SK-N-SH treated with all-trans-retinoic acid at 6 μM for 48 hours (cell line): ENCODE results near the gene UGT1A3.

Experiments used
- RARB ChIP-seq: fragments of 250-450 bp; sonication (Bioruptor Pico); IDR thresholded peaks from 2 replicates; pipeline ENCODE4 v1.8.0; 2021; ENCODE audit warnings: mild to moderate bottlenecking, moderate library complexity
- ZC3H10 ChIP-seq: fragments of 250-450 bp; sonication (Bioruptor Pico); IDR thresholded peaks from 2 replicates; pipeline ENCODE4 v1.5.1; 2021; ENCODE audit warnings: mild to moderate bottlenecking, moderate library complexity
- TF ChIP-seq, protein P1 (sequence below): fragments of 250-450 bp; sonication (Bioruptor Pico); IDR thresholded peaks from 2 replicates; pipeline ENCODE4 v1.8.0; 2020; ENCODE audit warnings: mild to moderate bottlenecking, moderate library complexity, borderline replicate concordance
- TF ChIP-seq, protein P2 (sequence below): fragments of 250-450 bp; sonication (Bioruptor Pico); IDR thresholded peaks from 2 replicates; pipeline ENCODE4 v1.5.0; 2020; ENCODE audit warnings: mild to moderate bottlenecking, moderate library complexity

DNA sequence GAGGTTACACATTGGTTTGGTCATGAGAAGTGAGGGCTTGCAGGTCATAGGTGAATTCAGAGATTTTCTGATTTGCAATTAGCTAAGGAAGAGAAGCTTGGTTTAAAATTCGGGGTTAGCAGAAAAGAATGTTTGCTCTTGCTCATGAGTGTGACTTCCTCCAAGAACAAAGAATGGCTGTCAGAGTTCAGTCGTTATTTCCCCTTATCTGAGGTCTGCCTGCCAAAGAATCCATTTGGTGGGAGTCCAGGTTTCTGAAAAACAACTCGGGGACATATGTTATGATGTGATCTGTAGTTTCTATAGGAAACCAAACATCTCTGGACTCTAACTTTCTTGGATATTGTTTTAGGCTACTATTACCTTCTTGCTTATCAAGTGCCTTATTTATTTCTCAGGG lies 39.3 kb upstream of the UGT1A3 start:
- TF ChIP-seq, protein P1, sequence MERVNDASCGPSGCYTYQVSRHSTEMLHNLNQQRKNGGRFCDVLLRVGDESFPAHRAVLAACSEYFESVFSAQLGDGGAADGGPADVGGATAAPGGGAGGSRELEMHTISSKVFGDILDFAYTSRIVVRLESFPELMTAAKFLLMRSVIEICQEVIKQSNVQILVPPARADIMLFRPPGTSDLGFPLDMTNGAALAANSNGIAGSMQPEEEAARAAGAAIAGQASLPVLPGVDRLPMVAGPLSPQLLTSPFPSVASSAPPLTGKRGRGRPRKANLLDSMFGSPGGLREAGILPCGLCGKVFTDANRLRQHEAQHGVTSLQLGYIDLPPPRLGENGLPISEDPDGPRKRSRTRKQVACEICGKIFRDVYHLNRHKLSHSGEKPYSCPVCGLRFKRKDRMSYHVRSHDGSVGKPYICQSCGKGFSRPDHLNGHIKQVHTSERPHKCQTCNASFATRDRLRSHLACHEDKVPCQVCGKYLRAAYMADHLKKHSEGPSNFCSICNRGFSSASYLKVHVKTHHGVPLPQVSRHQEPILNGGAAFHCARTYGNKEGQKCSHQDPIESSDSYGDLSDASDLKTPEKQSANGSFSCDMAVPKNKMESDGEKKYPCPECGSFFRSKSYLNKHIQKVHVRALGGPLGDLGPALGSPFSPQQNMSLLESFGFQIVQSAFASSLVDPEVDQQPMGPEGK (CRISPR knock-in tag): no peak
- TF ChIP-seq RARB (CRISPR knock-in tag) (no peak), ZC3H10 (CRISPR knock-in tag) (no peak)
- TF ChIP-seq, protein P2, sequence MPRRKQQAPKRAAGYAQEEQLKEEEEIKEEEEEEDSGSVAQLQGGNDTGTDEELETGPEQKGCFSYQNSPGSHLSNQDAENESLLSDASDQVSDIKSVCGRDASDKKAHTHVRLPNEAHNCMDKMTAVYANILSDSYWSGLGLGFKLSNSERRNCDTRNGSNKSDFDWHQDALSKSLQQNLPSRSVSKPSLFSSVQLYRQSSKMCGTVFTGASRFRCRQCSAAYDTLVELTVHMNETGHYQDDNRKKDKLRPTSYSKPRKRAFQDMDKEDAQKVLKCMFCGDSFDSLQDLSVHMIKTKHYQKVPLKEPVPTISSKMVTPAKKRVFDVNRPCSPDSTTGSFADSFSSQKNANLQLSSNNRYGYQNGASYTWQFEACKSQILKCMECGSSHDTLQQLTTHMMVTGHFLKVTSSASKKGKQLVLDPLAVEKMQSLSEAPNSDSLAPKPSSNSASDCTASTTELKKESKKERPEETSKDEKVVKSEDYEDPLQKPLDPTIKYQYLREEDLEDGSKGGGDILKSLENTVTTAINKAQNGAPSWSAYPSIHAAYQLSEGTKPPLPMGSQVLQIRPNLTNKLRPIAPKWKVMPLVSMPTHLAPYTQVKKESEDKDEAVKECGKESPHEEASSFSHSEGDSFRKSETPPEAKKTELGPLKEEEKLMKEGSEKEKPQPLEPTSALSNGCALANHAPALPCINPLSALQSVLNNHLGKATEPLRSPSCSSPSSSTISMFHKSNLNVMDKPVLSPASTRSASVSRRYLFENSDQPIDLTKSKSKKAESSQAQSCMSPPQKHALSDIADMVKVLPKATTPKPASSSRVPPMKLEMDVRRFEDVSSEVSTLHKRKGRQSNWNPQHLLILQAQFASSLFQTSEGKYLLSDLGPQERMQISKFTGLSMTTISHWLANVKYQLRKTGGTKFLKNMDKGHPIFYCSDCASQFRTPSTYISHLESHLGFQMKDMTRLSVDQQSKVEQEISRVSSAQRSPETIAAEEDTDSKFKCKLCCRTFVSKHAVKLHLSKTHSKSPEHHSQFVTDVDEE: no peak
